H9 (cell line): ENCODE measurements around the gene THSD7B. TPM values are rescaled to one million over a fixed set of nuclear protein-coding genes. Genes with fewer than 3 reads are reported as not detected.

Experiments used
- DNase-seq: peaks from one replicate; pipeline ENCODE4 v3.0.0-alpha.2; 2017
- H2AFZ ChIP-seq: one replicate; pipeline ENCODE4 v1.6.1; 2013; ENCODE audit warnings: mild to moderate bottlenecking, low read length, control low read depth, moderate library complexity
- H2AK5ac ChIP-seq: 2 replicates; pipeline ENCODE4 v1.6.1; 2013; ENCODE audit warnings: low read length, control low read depth, mixed read lengths; ENCODE audit not compliant: insufficient read length
- H2BK120ac ChIP-seq: one replicate; pipeline ENCODE4 v1.6.1; 2013; ENCODE audit warnings: low read depth, mild to moderate bottlenecking, low read length, control low read depth, inconsistent platforms; ENCODE audit not compliant: poor library complexity, severe bottlenecking
- H2BK12ac ChIP-seq: 2 replicates; pipeline ENCODE4 v1.6.1; 2013; ENCODE audit warnings: low read length, control low read depth, mixed read lengths, low read depth; ENCODE audit not compliant: insufficient read length
- H2BK15ac ChIP-seq: 2 replicates; pipeline ENCODE4 v1.6.1; 2013; ENCODE audit warnings: low read depth, low read length, control low read depth
- H2BK20ac ChIP-seq: one replicate; pipeline ENCODE4 v1.6.1; 2013; ENCODE audit warnings: low read depth, mild to moderate bottlenecking, low read length, control low read depth, inconsistent platforms; ENCODE audit not compliant: poor library complexity, severe bottlenecking
- H2BK5ac ChIP-seq: 2 replicates; pipeline ENCODE4 v1.6.1; 2013; ENCODE audit warnings: low read length, control low read depth, mixed read lengths; ENCODE audit not compliant: insufficient read length
- H3K14ac ChIP-seq: 2 replicates; pipeline ENCODE4 v1.6.1; 2013; ENCODE audit warnings: low read length, control low read depth; ENCODE audit not compliant: insufficient read depth
- H3K18ac ChIP-seq: 2 replicates; pipeline ENCODE4 v1.6.1; 2013; ENCODE audit warnings: low read depth, mild to moderate bottlenecking, mixed read lengths, low read length, control low read depth; ENCODE audit not compliant: insufficient read length
- H3K23ac ChIP-seq: 2 replicates; pipeline ENCODE4 v1.6.1; 2013; ENCODE audit warnings: low read length, control low read depth, mixed read lengths, low read depth; ENCODE audit not compliant: insufficient read length
- H3K23me2 ChIP-seq: 2 replicates; pipeline ENCODE4 v1.6.1; 2013; ENCODE audit warnings: low read depth, mild to moderate bottlenecking, mixed read lengths, low read length, control low read depth; ENCODE audit not compliant: insufficient read length, poor library complexity, severe bottlenecking
- H3K27ac ChIP-seq: 2 replicates; pipeline ENCODE4 v1.5.1; 2013; ENCODE audit warnings: low read length, control low read depth, mixed read lengths, low read depth; ENCODE audit not compliant: insufficient read length
- H3K27me3 ChIP-seq: 2 replicates; pipeline ENCODE4 v1.6.1; 2013; ENCODE audit warnings: low read length, control low read depth, inconsistent platforms; ENCODE audit not compliant: insufficient read depth
- H3K4ac ChIP-seq: 2 replicates; pipeline ENCODE4 v1.6.1; 2013; ENCODE audit warnings: low read depth, mild to moderate bottlenecking, control low read depth, inconsistent platforms, low read length, moderate library complexity
- H3K4me1 ChIP-seq: 2 replicates; pipeline ENCODE4 v1.6.1; 2013; ENCODE audit warnings: low read length, control low read depth, inconsistent platforms; ENCODE audit not compliant: insufficient read depth
- H3K4me2 ChIP-seq: 2 replicates; pipeline ENCODE4 v1.6.1; 2013; ENCODE audit warnings: low read length, control low read depth, mixed read lengths; ENCODE audit not compliant: insufficient read length, insufficient read depth
- H3K56ac ChIP-seq: 2 replicates; pipeline ENCODE4 v1.6.1; 2013; ENCODE audit warnings: low read depth, mild to moderate bottlenecking, mixed read lengths, low read length, control low read depth; ENCODE audit not compliant: insufficient read length
- H3K79me1 ChIP-seq: 2 replicates; pipeline ENCODE4 v1.6.1; 2013; ENCODE audit warnings: low read depth, mild to moderate bottlenecking, moderate library complexity, low read length, control low read depth, inconsistent platforms; ENCODE audit not compliant: insufficient read depth, poor library complexity, severe bottlenecking
- H3K79me2 ChIP-seq: 2 replicates; pipeline ENCODE4 v1.6.1; 2013; ENCODE audit warnings: low read length, control low read depth, inconsistent platforms; ENCODE audit not compliant: insufficient read depth
- H3K9ac ChIP-seq: 2 replicates; pipeline ENCODE4 v1.6.1; 2013; ENCODE audit warnings: low read length, control low read depth, mixed read lengths; ENCODE audit not compliant: insufficient read length; ENCODE audit errors: extremely low read depth
- H3K9me3 ChIP-seq: one replicate; pipeline ENCODE4 v1.6.1; 2013; ENCODE audit warnings: low read depth, low read length, inconsistent platforms; ENCODE audit not compliant: control insufficient read depth
- H3T11ph ChIP-seq: one replicate; pipeline ENCODE4 v1.6.1; 2013; ENCODE audit warnings: mild to moderate bottlenecking, low read length, control low read depth, inconsistent platforms
- H4K20me1 ChIP-seq: one replicate; pipeline ENCODE4 v1.6.1; 2013; ENCODE audit not compliant: control insufficient read depth, insufficient read length, insufficient read depth
- H4K5ac ChIP-seq: 2 replicates; pipeline ENCODE4 v1.6.1; 2013; ENCODE audit warnings: low read depth, mild to moderate bottlenecking, mixed read lengths, low read length, control low read depth; ENCODE audit not compliant: insufficient read length
- H4K8ac ChIP-seq: replicated peaks from 2 replicates; pipeline ENCODE4 v1.6.1; 2013; ENCODE audit warnings: low read length, control low read depth, mixed read lengths, low read depth; ENCODE audit not compliant: insufficient read length
- H4K91ac ChIP-seq: 2 replicates; pipeline ENCODE4 v1.6.1; 2013; ENCODE audit warnings: low read depth, mild to moderate bottlenecking, moderate library complexity, mixed read lengths, low read length, control low read depth; ENCODE audit not compliant: insufficient read length
- H3K27ac Mint-ChIP-seq, 3 experiments: 2 replicates in 2 of 3; 3 replicates in 1 of 3; pipeline ENCODE4 v1.8.0; 2020 to 2021; ENCODE audit warnings: mixed read lengths in 3 of 3, mild to moderate bottlenecking in 1 of 3, moderate library complexity in 1 of 3
- H3K27me3 Mint-ChIP-seq: 2 replicates; pipeline ENCODE4 v1.8.0; 2021; ENCODE audit warnings: low read depth, mild to moderate bottlenecking, moderate library complexity, mixed read lengths
- H3K36me3 Mint-ChIP-seq, 3 experiments: 2 replicates in 2 of 3; 3 replicates in 1 of 3; pipeline ENCODE4 v1.8.0; 2020 to 2021; ENCODE audit warnings: low read depth in 3 of 3, mixed read lengths in 3 of 3; ENCODE audit not compliant: insufficient read depth in 1 of 3
- H3K4me1 Mint-ChIP-seq, 2 experiments: 2 replicates each; pipeline ENCODE4 v1.8.0; 2020; ENCODE audit warnings: mixed read lengths in 2 of 2
- H3K4me3 Mint-ChIP-seq, 2 experiments: 2 replicates in 1 of 2; 3 replicates in 1 of 2; pipeline ENCODE4 v1.8.0; 2020 to 2021; ENCODE audit warnings: mild to moderate bottlenecking in 2 of 2, mixed read lengths in 2 of 2, moderate library complexity in 1 of 2
- H3K9me3 Mint-ChIP-seq, 2 experiments: 2 replicates in 1 of 2; 3 replicates in 1 of 2; pipeline ENCODE4 v1.8.0; 2020; ENCODE audit warnings: mild to moderate bottlenecking in 2 of 2, mixed read lengths in 2 of 2, moderate library complexity in 1 of 2
- WGBS: extraction: QIAGEN DNeasy Blood & Tissue Kit; methylation state at CpG from one replicate; pipeline ENCODE4 v1.1.7; 2013; ENCODE audit warnings: missing lambda C conversion rate, low lambda C conversion rate, mixed read lengths; ENCODE audit not compliant: insufficient read length; ENCODE audit errors: extremely low coverage; 5-methylcytosine and 5-hydroxymethylcytosine counted together
- total RNA-seq: library from RNA; stranded (reverse); gene quantifications from 2 replicates; pipeline ENCODE4 v1.2.1, GENCODE V29; 2021
- TF ChIP-seq, protein P1 (sequence below): fragments of 200-600 bp; sonication (generic); conservative IDR thresholded peaks from 3 replicates; pipeline ENCODE4 v1.8.0; 2021; ENCODE audit warnings: antibody characterized with exemption, mild to moderate bottlenecking

The THSD7B gene
- total RNA-seq, 1 experiment from 2014 or later, result 0.85 TPM

DNA sequence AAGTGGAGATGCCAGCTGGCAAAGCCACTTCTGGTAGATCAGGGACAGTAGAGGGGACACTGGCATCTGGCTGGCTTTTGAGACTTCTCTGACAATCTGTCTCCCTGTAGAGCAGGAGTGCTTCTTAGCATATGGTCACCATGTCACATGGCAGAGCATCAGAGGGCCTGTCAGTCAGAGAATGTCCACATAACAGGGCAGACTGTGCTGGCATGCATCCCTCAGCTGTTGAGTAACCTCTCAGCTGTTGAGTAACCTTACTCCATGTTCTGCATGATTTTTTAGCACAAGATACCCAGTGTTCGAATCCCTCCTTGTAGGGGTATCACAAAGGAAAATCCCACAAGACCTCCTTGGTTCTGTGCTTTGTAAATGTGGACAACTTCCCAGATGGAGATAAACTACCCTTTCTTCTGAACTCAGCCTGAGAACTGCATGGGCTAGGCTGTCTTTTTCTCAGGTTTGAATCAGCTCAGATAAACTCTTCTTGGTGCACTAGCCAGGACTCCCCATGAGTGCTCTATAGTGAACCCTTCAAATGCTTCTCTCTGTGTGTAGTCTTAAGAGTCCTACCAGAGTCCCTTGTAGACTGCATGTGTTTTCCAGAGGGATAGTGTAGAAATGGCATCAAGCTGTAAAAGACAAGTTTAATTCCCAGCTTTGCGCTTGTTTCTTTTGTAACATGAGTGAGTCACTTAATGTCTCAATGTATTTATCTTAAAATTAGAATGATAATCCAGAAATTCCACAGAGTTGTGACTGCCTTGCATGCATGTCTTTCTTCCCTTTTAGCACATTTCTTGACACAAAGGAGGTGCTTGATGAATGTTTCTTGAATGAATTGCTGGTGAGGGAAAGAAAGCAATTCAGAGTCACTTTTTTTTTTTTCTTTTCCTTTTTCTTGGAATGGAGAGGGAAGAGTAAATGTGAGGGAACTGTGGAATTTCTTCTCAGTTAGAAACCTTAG is 756.6 kb downstream of the THSD7B start:
- H4K91ac ChIP-seq, result no peak overlapping the region
- H2BK5ac ChIP-seq, result no peak overlapping the region
- H3K27ac Mint-ChIP-seq, result no peak overlapping the region
- H3K9me3 ChIP-seq, result no peaks in the 10 kb centered on the region
- H3K4me3 Mint-ChIP-seq, result no peak overlapping the region
- no peaks in the 10 kb centered on the region; a peak in 1 of 7 replicates for H3K36me3 Mint-ChIP-seq
- no peak overlapping the region for H3K23ac ChIP-seq
- no peak overlapping the region for H2BK120ac ChIP-seq
- H3K18ac ChIP-seq, result no peak overlapping the region
- H3K4me1 ChIP-seq, result no peaks in the 10 kb centered on the region
- no peak overlapping the region for H4K5ac ChIP-seq
- no peaks in the 10 kb centered on the region for H3K23me2 ChIP-seq
- H3K9ac ChIP-seq, result no peak overlapping the region
- H3T11ph ChIP-seq, result no peak overlapping the region
- H3K27me3 ChIP-seq, result no peaks in the 10 kb centered on the region
- WGBS, result no CpG with 5 or more reads among the region's 2 CpGs
- H2AK5ac ChIP-seq, result no peak overlapping the region
- no peak overlapping the region for H2BK15ac ChIP-seq
- no peak overlapping the region for H3K14ac ChIP-seq
- H4K20me1 ChIP-seq, result no peaks in the 10 kb centered on the region
- no peak overlapping the region for H4K8ac ChIP-seq
- no peak for DNase-seq
- H3K4me1 Mint-ChIP-seq, result peaks cover 10 to 11% of the 10 kb centered on the region in 2 experiments
- H2BK20ac ChIP-seq, result no peak overlapping the region
- no peaks in the 10 kb centered on the region for H3K9me3 Mint-ChIP-seq
- H2BK12ac ChIP-seq, result no peak overlapping the region
- no peaks in the 10 kb centered on the region for H3K27me3 Mint-ChIP-seq
- no peaks in the 10 kb centered on the region for H3K79me2 ChIP-seq
- H2AFZ ChIP-seq, result no peak overlapping the region
- no peak overlapping the region for H3K27ac ChIP-seq
- H3K4ac ChIP-seq, result no peak overlapping the region
- H3K56ac ChIP-seq, result no peak overlapping the region
- no peak overlapping the region for H3K4me2 ChIP-seq
- H3K79me1 ChIP-seq, result no peaks in the 10 kb centered on the region
- TF ChIP-seq, protein P1, sequence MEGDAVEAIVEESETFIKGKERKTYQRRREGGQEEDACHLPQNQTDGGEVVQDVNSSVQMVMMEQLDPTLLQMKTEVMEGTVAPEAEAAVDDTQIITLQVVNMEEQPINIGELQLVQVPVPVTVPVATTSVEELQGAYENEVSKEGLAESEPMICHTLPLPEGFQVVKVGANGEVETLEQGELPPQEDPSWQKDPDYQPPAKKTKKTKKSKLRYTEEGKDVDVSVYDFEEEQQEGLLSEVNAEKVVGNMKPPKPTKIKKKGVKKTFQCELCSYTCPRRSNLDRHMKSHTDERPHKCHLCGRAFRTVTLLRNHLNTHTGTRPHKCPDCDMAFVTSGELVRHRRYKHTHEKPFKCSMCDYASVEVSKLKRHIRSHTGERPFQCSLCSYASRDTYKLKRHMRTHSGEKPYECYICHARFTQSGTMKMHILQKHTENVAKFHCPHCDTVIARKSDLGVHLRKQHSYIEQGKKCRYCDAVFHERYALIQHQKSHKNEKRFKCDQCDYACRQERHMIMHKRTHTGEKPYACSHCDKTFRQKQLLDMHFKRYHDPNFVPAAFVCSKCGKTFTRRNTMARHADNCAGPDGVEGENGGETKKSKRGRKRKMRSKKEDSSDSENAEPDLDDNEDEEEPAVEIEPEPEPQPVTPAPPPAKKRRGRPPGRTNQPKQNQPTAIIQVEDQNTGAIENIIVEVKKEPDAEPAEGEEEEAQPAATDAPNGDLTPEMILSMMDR, result no peak
